ENCODE measurements around the gene MGAT4A. TPM values are rescaled to one million over a fixed set of nuclear protein-coding genes. Genes with fewer than 3 reads are reported as not detected.
A peak's percentile ranks its signal among the peaks of the same experiment; 100 is the strongest.
"Not testable (repeated sequence)": the region's sequence is repeated elsewhere in the genome, so short reads cannot be mapped to it uniquely, and the experiment has no call there.

The MGAT4A gene
- polyA plus RNA-seq, 4 donors: 16.0 to 42.6 (median 29.3) TPM

GRCh38 chr2:98608962-98609604, 121.8 kb downstream of the MGAT4A start:
- DNase-seq (ENCODE audit: low read depth in 4 of 4, low spot score in 3 of 4): peak in 1 of 4 donors; percentile 16

GRCh38 chr2:98608116-98608961, 122.6 kb downstream of the MGAT4A start, which contains the start of the genes COA5 and UNC50:
Gene COA5 (minus strand): TSS chr2:98608512. CDS start chr2:98608405, 107 bp downstream.
Gene UNC50 (plus strand): TSS chr2:98608589. CDS start chr2:98609760, 1,171 bp downstream.
- DNase-seq (ENCODE audit: low read depth in 4 of 4, low spot score in 3 of 4): peak; percentile 75 to 87 (median 80)

DNA sequence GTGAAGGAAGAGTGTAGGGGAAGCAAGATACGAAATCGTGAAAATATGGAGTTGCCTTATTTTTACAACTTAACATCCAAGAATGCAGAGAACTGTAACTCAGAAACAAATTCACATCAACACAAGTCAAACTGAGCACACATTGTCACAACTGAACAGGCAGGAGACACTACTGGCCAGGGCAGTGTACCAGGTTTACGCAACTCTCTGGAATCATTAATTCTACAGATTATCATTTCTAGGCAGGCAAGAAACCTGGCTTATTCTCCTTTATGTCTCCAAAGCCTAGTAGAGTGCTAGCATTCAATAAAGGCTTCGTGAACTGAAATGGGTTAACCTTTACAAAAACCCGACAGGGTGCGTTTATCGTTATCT, 123.2 kb downstream of the MGAT4A start:
- DNase-seq (ENCODE audit: low read depth in 4 of 4, low spot score in 3 of 4): no peak

GRCh38 chr2:98607104-98607503, 123.8 kb downstream of the MGAT4A start:
- no peak for DNase-seq (ENCODE audit: low read depth in 4 of 4, low spot score in 3 of 4)

- DNase-seq (ENCODE audit: low read depth in 4 of 4, low spot score in 3 of 4): no peak
These were observed 124.5 kb downstream of the MGAT4A start for GRCh38 chr2:98606431-98606830.

DNA sequence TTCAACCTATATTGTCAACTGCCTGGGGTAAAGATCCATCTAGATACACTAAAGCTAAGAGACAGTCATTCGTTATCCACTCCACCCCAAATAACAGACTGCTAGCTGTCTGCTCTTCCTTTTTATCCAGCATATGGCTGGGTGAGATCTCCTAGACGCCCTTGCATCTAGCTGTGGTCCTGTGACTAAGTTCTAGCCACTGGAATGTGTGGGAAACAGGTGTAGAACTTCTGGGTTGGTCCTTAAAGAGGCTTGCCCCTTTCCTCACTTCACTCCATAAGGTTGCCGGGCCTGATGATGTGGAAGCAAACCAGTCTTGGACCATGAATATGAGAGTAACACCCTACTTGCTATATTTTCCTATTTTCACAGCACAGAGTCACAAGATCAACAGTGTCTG, 125.9 kb downstream of the MGAT4A start:
- no peak for DNase-seq (ENCODE audit: low read depth in 4 of 4, low spot score in 3 of 4)

DNA sequence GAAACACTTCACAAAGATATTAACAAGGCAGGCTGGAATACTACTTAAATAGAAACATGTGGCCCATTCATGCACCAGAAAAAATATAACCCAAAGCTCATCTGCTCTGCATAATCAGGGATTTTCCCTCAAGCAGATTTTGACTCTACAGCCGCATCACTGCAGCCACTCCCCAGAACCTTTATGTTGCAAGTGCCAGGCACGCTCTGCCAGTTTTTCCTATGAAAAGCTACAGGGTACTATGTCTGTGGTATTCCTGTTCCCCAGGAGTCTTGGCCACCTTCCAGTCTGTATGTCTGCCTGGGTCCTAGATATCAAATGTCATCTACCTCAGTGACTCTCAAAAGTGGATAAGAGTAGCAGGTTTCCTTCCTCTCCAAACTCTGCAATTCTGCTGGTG, 126.4 kb downstream of the MGAT4A start:
- DNase-seq (ENCODE audit: low read depth in 4 of 4, low spot score in 3 of 4): no peak

GRCh38 chr2:98601532-98602132, 129.3 kb downstream of the MGAT4A start:
- DNase-seq (ENCODE audit: low read depth in 4 of 4, low spot score in 3 of 4): no peak

DNA sequence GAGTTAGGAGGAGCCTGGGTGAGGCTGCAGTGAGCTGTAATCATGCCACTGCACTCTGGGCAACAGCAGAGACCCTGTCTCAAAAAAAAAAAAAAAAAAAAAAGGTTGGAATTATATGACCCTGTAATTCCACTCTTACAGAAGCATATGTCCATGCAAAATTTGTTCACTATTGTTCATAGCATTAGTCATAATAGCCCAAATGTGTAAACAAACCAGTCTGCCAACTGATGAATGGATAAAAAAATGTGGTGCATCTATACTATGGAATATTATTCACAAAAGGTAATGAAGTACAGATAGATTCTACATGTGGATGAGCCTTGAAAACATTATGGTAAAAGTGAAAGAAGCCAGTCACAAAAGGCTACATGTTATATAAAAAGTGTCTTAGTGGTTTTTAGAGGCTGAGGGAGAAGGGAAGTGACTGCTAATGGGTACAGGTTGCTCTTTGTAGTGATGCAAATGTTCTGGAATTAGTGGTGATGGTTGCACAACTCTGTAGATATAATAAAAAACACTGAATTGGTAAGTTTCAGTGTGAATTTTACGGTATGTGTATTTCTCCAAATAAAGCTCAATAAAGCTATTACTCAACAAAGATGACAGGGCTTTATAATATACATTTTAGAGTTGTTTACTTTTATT, 132.0 kb downstream of the MGAT4A start:
- DNase-seq (ENCODE audit: low read depth in 4 of 4, low spot score in 3 of 4): no peak

DNA sequence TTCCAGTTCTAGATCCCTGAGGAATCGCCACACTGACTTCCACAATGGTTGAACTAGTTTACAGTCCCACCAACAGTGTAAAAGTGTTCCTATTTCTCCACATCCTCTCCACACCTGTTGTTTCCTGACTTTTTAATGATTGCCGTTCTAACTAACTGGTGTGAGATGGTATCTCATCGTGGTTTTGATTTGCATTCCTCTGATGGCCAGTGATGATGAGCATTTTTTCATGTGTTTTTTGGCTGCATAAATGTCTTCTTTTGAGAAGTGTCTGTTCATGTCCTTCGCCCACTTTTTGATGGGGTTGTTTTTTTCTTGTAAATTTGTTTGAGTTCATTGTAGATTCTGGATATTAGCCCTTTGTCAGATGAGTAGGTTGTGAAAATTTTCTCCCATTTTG, 136.3 kb downstream of the MGAT4A start:
- not testable (repeated sequence) for DNase-seq (ENCODE audit: low read depth in 4 of 4, low spot score in 3 of 4)

- no peak for DNase-seq (ENCODE audit: low read depth in 4 of 4, low spot score in 3 of 4)
These were observed 138.4 kb downstream of the MGAT4A start for GRCh38 chr2:98592565-98592964.

- DNase-seq (ENCODE audit: low read depth in 4 of 4, low spot score in 3 of 4): no peak
These were observed 141.4 kb downstream of the MGAT4A start for GRCh38 chr2:98589489-98589888.

GRCh38 chr2:98588880-98589431, 142.0 kb downstream of the MGAT4A start:
- DNase-seq (ENCODE audit: low read depth in 4 of 4, low spot score in 3 of 4): no peak

GRCh38 chr2:98586551-98587140, 144.3 kb downstream of the MGAT4A start:
- no peak for DNase-seq (ENCODE audit: low read depth in 4 of 4, low spot score in 3 of 4)

DNA sequence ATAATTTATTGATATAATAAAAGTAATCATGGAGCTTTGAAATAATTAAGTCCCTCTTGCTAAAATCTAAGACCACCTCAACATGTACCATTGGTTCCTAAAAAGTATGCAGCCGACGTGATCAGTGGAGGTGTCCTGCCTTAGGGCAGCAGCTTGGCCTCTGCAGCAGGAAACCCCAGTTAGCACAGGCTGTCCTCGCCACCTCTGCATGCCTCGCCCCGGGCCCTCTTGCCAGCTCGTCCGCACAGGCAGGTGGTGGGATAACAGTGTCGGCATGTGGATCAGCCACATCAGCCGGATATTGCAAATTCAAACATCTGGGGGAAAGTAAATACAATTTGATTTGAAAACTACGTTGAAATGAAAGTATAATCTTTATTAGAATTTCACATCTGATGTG, 145.5 kb downstream of the MGAT4A start:
- DNase-seq (ENCODE audit: low read depth in 4 of 4, low spot score in 3 of 4): no peak

- no peak for DNase-seq (ENCODE audit: low read depth in 4 of 4, low spot score in 3 of 4)
These were observed 146.9 kb downstream of the MGAT4A start for GRCh38 chr2:98583816-98584618.

DNA sequence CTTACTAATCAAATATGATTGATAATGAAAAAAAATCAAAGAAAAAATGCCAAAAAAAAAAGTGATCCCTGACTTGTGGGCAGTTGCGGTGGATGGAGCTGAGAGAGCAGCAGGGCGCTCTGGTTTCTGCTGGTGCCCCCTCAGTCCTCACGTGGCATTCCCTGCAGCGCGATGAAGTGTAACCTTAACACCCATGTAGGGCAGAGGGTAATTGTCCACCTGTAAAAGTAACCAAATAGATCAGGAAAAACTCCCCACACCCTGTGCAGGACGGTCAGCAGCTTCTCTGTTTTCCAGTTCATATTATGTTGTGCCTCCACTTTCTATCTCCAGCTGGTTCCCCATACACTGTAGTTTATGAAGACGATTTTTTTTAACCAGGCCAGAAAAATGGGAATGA, 147.7 kb downstream of the MGAT4A start:
- peak in 1 of 4 donors; percentile 8 for DNase-seq (ENCODE audit: low read depth in 4 of 4, low spot score in 3 of 4)

- no peak for DNase-seq (ENCODE audit: low read depth in 4 of 4, low spot score in 3 of 4)
These were observed 148.4 kb downstream of the MGAT4A start for GRCh38 chr2:98582523-98582922.

DNA sequence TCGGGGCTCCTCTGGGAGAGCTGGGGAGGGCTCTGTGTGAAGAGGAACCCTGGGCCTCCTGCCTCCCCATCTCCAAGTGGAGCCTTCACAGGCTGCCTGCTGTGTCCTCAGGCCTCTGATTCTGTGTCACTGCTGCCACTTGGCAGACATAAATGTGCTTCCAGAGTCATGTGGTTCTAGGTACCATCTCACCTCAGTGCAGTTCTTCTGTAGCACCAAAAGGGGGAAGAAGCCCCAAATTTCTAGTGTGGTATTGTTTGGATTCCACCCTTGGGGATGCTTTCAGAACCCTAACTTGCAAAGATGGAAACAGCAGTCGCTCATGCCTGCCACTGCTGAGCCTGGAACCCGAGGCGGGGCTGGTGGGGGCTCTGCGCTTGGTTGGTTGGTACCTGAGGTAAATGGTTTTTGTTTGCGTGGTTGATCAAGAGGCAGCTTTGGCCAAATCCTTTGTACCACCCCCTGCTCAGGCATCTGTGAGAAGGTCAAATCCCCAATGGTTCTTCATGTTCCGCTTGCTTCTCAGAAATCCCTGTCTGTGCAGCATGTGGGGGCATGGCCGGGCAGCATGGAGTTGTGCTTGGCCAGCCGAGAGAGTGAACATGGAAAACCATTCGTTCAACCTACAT, 150.2 kb downstream of the MGAT4A start:
- DNase-seq (ENCODE audit: low read depth in 4 of 4, low spot score in 3 of 4): no peak

All from left renal pelvis (tissue), 4 donors.